HG03025 (cell line): ENCODE measurements around the gene CLCN6.

ENCODE experiments used
- ATAC-seq: cut with Tn5 transposase; IDR thresholded peaks from one replicate; pipeline ENCODE4 v1.9.1; 2021; ENCODE audit warnings: mild to moderate bottlenecking, moderate library complexity; ENCODE audit not compliant: unreplicated experiment, low FRiP score

CLCN6 gene

DNA sequence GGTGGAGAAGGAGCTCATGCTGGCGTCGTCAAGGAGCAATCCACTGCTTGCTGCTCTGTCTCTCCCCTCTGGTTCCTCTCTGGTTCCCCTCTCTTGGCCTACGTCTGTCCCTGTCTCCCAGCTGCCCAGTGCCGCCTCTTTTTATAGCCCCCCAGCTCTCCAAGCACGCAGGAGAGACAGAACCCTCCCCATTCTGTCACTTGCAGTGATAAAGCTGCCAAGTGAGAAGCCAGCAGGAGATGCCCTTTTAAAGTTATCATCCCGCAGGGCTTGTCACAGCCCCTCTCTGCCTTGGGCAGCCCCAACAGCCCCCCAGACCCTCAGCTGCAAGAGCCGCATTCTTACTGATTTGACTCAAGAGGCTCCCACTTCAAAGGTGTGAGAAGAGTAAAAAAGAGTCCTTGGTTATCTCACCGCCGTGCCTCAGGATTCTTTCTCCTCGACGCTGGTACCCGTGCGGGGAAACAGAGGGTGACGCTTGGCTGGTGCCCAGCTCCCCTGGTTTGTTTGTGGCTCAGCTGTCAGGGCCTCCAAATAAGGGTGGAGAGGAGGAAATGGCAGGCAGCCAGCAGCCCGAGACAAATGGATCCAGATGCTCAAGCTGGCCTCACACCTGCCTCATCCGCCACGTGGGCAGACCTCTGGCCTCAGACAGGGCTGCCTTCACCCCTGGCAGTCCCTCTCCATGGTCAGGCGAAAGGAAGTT is 41.8 kb downstream of the CLCN6 start, which contains the start of gene NPPA:
Gene NPPA, minus strand, starts transcription at position 117 of the 706 bp plus-strand sequence. Its CDS starts 99 bp downstream, at position 18.
- no peak for ATAC-seq

- ATAC-seq, result no peak
Measured at GRCh38 chr1:11848373-11848700, 42.3 kb downstream of the CLCN6 start.

GRCh38 chr1:11850156-11850555 is 44.2 kb downstream of the CLCN6 start:
- no peak for ATAC-seq

DNA sequence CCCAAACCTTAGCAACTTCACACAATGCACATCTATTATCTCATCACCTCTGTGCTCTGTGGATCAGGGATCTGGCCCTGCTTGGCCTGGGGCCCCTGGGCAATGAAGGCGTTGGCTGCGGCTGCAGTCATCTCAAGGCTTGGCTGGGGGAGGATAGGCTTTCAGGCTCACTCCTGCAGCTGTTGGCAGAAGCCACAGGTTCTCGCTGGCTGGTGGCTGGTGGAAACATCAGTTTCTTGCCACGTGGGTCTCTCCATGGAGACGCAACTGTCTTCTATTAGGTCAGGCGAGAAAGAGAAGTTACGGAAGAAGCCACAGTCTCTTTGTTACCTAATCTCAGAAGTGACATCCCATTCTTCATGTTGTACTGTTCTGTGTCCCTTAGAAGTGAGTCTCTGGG is 45.2 kb downstream of the CLCN6 start:
- no peak for ATAC-seq

GRCh38 chr1:11854519-11854918 is 48.5 kb downstream of the CLCN6 start:
- no peak for ATAC-seq

GRCh38 chr1:11855430-11855829 is 49.4 kb downstream of the CLCN6 start:
- ATAC-seq, result no peak

GRCh38 chr1:11856698-11857097 is 50.7 kb downstream of the CLCN6 start:
- ATAC-seq, result no peak

GRCh38 chr1:11857164-11857851 is 51.3 kb downstream of the CLCN6 start:
- ATAC-seq, result no peak

- no peak for ATAC-seq
Measured at GRCh38 chr1:11858158-11858557, 52.2 kb downstream of the CLCN6 start.

- ATAC-seq, result no peak
Measured at GRCh38 chr1:11858613-11858967, 52.6 kb downstream of the CLCN6 start, which contains the start of gene NPPB. Gene NPPB (minus strand): TSS chr1:11858945. CDS start chr1:11858833, 112 bp downstream.

DNA sequence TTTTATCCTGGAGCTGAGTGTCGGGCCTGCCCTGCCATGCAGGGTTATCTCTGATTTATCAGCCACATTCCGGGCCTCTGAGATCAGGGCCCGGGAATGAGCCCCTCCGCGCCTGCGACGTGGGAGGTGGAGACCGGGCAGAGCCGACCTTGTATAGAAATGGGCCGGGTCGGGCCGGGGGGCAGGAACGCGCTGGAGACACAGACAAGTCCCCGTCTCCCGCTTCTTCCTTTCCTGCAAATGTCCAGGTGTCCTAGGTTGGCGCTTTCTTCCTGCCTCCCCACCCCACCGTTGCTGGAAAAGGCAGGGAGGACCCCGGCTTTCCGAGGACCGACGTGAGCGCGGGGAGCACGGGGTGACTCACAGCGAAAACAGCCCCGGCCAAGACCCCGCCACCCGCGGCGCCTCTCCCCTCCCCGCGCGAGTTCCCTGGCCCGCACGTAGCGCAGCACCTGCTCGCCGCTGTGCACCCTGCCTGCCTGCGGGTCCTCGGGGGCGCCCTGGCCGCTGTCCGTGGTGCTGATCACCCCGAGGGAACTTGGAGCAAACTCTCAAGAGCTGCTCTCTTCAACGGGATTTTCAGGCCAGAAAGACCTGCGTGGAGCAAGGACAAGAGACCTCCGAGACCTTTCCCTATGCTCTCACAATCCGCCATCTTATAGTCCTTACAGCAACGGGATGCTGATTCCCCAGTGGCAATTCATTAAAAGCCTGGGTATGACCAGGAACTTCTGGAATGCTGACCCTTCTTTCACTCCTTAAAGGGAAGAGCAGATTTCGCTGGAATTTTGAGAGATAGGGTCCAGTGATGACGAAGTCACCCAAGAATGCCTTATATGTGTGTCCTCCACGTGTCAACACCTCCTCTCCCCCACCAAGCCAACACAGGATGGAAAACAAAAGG is 53.2 kb downstream of the CLCN6 start:
- ATAC-seq, result no peak

DNA sequence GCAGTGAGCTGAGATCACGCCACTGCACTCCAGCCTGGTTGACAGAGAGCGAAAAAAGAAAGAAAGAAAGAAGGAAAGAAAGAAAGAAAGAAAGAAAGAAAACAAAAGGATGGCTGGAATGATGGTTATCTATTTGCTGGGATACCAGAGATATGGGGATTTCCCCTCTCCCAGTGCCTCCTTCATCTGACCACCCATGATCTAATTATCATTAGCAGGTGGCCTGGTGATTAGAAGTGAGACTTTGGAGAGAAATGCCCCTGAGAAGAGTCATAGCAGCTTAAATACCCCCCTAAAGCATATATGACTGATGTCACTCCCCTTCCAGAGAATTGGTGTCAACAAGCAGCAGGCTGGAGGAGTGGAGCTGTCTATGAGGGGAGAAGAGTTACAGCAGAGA is 54.1 kb downstream of the CLCN6 start:
- no peak for ATAC-seq

DNA sequence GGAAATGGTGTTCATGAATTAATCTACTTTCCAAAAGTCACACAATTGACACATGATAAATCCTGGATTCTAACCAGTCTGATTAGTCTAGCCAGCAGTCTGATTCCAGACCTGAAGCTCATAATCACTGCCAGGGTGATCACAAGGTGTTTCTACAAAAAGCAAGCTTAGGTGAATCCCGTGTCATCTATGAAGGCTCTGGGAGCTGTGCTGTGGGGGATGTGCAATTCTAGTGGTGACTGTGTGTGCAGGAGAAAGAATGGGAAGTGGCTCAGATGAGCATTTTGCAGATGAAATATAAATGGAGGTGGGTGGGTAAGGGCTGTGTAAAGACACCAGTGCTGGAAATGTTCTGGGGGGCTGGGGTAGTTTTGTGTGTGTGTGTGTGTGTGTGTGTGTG is 54.6 kb downstream of the CLCN6 start:
- no peak for ATAC-seq

DNA sequence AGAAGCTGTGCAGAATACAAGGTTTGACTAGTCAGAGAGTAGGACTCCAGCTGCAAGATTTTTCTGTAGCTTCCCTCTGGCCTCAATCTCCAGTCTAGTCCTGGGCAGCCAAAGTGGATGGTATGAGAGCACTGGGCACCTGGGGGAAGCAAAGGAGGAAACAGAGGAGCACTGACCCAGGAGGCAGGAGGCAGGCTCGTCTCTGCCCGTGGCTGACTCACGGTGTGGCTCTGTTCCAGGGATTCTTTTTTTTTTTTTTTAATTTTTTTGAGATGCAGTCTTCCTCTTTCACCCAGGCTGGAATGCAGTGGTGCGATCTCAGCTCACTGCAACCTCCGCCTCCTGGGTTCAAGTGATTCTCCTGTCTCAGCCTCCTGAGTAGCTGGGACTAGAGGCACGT is 56.9 kb downstream of the CLCN6 start:
- ATAC-seq, result no peak

DNA sequence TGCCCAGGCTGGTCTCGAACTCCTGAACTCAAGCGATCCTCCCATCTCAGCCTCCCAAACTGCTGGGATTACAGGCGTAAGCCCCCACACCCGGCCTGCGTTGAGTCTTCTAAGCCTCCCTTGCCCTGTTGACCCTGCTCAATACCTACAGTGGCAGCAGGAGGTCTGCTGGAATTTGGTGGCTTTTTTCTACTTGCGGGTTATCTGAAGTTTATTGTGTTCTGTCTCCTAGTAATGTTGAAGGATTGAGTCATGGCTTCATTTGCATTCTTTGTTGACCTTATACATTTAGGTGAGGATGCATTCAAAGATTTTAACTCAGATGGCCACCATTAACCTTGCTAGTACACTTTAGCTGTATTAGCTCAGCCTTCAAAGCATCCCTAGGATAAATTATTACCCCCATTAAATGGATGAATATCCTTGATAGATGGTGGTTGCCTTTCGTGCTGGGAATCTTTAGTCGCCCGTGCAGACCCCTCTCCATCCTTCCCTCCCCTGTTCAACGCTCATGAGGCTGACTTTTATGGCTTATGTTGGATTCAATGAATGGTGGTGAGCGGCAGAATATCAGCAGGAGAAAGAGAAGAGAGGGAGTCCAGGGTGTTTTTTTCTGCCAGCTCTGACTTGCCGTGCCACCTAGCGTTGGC is 62.5 kb downstream of the CLCN6 start:
- no peak for ATAC-seq

DNA sequence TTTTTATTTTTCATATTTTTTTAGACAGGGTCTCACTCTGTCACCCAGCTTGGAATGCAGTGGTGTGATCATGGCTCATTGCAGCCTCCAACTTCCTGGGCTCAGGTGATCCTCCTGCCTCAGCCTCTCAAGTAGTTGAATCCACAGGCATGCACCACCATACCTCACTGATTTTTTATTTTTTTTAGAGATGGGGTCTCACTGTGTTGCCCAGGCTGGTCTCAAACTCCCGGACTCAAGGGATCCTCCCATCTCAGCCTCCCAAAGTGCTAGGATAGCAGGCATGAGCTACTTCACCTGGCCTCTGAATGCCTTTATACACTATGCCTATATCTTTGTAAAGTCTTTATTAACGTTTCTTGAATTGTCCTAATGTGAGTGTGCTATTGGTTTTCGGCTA is 63.1 kb downstream of the CLCN6 start:
- no peak for ATAC-seq

GRCh38 chr1:11869650-11870207 is 63.7 kb downstream of the CLCN6 start:
- ATAC-seq, result no peak

GRCh38 chr1:11872545-11872944 is 66.6 kb downstream of the CLCN6 start:
- ATAC-seq, result no peak

DNA sequence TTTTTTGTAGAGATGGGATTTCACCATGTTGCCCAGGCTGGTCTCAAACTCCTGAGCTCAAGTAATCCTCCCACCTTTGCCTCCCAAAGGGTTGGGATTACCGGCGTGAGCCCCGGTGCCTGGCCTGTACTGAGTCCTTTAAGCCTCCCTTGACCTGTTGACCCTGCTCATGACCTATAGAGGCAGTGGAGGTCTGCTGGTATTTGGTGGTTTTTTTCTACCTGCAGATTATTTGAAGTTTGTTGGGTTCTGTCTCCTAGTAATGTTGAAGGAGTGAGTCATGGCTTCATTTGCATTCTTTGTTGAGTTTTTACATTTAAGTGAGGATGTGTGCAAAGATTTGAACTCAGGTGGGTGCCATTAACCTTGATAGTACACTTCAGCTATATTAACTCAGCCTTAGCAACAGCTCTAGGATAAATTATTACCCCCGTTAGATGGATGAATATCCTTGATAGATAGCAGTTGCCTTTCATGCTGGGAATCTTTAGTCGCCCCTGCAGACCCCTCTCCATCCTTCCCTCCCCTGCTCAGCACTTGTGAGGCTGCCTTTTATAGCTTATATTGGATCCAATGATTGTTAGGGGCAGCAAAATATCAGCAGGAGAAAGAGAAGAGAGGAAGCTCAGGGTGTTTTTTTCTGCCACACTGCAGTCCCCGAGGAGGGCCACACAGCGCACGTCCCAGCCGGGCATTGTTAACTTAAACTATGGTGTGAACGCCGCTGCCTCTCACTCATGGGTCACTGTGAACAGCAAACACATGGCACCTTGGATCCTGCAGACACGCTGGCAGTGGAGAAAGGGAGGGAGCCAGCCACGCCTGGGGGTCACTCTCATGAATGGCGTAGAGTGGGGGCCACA is 67.6 kb downstream of the CLCN6 start:
- ATAC-seq, result no peak

DNA sequence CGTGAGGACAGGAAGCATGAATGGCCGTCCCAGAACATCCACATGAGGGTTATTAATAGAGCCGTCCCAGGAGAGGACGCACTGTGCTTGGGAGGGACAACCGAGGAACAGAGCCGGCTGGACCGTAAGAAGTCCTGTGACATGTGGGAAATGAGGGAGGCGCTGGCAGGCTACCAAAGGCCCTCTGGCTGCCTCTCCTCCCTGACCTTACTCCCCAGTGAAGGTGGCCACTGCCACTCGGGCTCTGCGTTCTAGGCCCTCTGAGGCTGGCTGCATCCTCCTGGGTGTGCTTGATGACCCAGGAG is 68.2 kb downstream of the CLCN6 start:
- ATAC-seq, result no peak
